ENCODE data around the gene YIPF7.

YIPF7 gene

GRCh38 chr4:44651425-44651824, at the start of gene YIPF7:
Gene YIPF7, minus strand, starts transcription at chr4:44651625. Its CDS starts 1,525 bp downstream, at chr4:44650100.
- peak; percentile 17 for DNase-seq

- no peak for DNase-seq
These were observed 49.6 kb upstream of the YIPF7 start for GRCh38 chr4:44701037-44701436.

GRCh38 chr4:44700427-44700826, 49.0 kb upstream of the YIPF7 start:
- no peak for DNase-seq

GRCh38 chr4:44684648-44685047, 33.2 kb upstream of the YIPF7 start:
- no peak for DNase-seq

- DNase-seq: no peak
These were observed 27.6 kb upstream of the YIPF7 start for GRCh38 chr4:44679060-44679459.

GRCh38 chr4:44678094-44679041, 26.9 kb upstream of the YIPF7 start, which contains the start of gene GUF1:
Gene GUF1, plus strand, starts transcription at chr4:44678420. Its CDS starts 203 bp downstream, at chr4:44678623.
- DNase-seq: peak; percentile 70

GRCh38 chr4:44675366-44675765, 23.9 kb upstream of the YIPF7 start:
- no peak for DNase-seq

GRCh38 chr4:44674471-44674870, 23.0 kb upstream of the YIPF7 start:
- DNase-seq: no peak

- no peak for DNase-seq
These were observed 20.2 kb upstream of the YIPF7 start for GRCh38 chr4:44671636-44672035.

- DNase-seq: no peak
These were observed 19.2 kb upstream of the YIPF7 start for GRCh38 chr4:44670506-44671199.

- no peak for DNase-seq
These were observed 17.1 kb upstream of the YIPF7 start for GRCh38 chr4:44668526-44668925.

GRCh38 chr4:44663539-44664263, 12.3 kb upstream of the YIPF7 start:
- no peak for DNase-seq

GRCh38 chr4:44662623-44663005, 11.2 kb upstream of the YIPF7 start:
- DNase-seq: no peak

- no peak for DNase-seq
These were observed 10.7 kb upstream of the YIPF7 start for GRCh38 chr4:44661940-44662622.

GRCh38 chr4:44660396-44660795, 9.0 kb upstream of the YIPF7 start:
- DNase-seq: no peak

GRCh38 chr4:44652002-44652401, 577 bp upstream of the YIPF7 start:
- DNase-seq: no peak

- DNase-seq: no peak
These were observed 5.3 kb downstream of the YIPF7 start for GRCh38 chr4:44646151-44646550.

GRCh38 chr4:44638091-44638490, 13.3 kb downstream of the YIPF7 start:
- DNase-seq: no peak

- DNase-seq: no peak
These were observed 18.7 kb downstream of the YIPF7 start for GRCh38 chr4:44632733-44633132.

- no peak for DNase-seq
These were observed 19.3 kb downstream of the YIPF7 start for GRCh38 chr4:44632089-44632488.

GRCh38 chr4:44629280-44629866, 22.1 kb downstream of the YIPF7 start:
- DNase-seq: peak; percentile 60

- no peak for DNase-seq
These were observed 27.7 kb downstream of the YIPF7 start for GRCh38 chr4:44623676-44624075.
